Transverse colon (tissue), 4 donors: Measurements from ENCODE around the gene CD70. TPM values are rescaled to one million over a fixed set of nuclear protein-coding genes. Genes with fewer than 3 reads are reported as not detected.
"Not testable (repeated sequence)": the region's sequence is repeated elsewhere in the genome, so short reads cannot be mapped to it uniquely, and the experiment has no call there.

Experiments
- DNase-seq: peaks from one replicate; pipeline ENCODE4 v3.0.0-alpha.2; 2019
- H3K27ac ChIP-seq, 4 donors: fragments of 200-600 bp; sonication (generic); 2 replicates each; pipeline ENCODE4 v1.5.1; 2016 to 2018; ENCODE audit warnings: inconsistent platforms in 4 of 4
- H3K27me3 ChIP-seq: fragments of 200-600 bp; sonication (generic); 2 replicates; pipeline ENCODE4 v1.5.1; 2017; ENCODE audit warnings: inconsistent platforms
- H3K36me3 ChIP-seq, 4 donors: fragments of 200-600 bp; sonication (generic); 2 replicates each; pipeline ENCODE4 v1.5.1; 2017 to 2019; ENCODE audit warnings: inconsistent platforms in 4 of 4
- H3K4me1 ChIP-seq, 4 donors: fragments of 200-600 bp; sonication (generic); 2 replicates each; pipeline ENCODE4 v1.5.1; 2017 to 2020; ENCODE audit warnings: inconsistent platforms in 4 of 4
- H3K4me3 ChIP-seq, 4 donors: fragments of 200-600 bp; sonication (generic); 1 replicate in 1 of 4; 2 replicates in 3 of 4; pipeline versions ENCODE4 v1.5.1 to v1.6.1; 2017 to 2019; ENCODE audit warnings: inconsistent platforms in 4 of 4
- H3K9me3 ChIP-seq, 2 donors: fragments of 200-600 bp; sonication (generic); 2 replicates each; pipeline ENCODE4 v1.5.1; 2017 to 2019; ENCODE audit warnings: inconsistent platforms in 2 of 2
- CTCF ChIP-seq, 5 experiments: fragments of 200-600 bp in 3 of 5; fragments of 450-650 bp in 2 of 5; sonication (generic) in 3 of 5; IDR thresholded peaks; 1 replicate in 2 of 5; 2 replicates in 3 of 5; pipeline ENCODE4 v1.5.1; 2016 to 2017; ENCODE audit warnings: antibody characterized with exemption in 5 of 5, inconsistent platforms in 3 of 5, mild to moderate bottlenecking in 2 of 5, moderate library complexity in 1 of 5
- EP300 ChIP-seq: sonication (generic); formaldehyde crosslinking; IDR thresholded peaks from one replicate; pipeline ENCODE4 v1.6.1; 2017; ENCODE audit warnings: antibody characterized with exemption, low read depth
- POLR2A ChIP-seq: fragments of 450-650 bp; IDR thresholded peaks from one replicate; pipeline ENCODE4 v1.6.1; 2016; ENCODE audit warnings: antibody characterized with exemption, mild to moderate bottlenecking, moderate library complexity
- POLR2AphosphoS5 ChIP-seq, 3 donors: sonication (generic); formaldehyde crosslinking; IDR thresholded peaks; one replicate each; pipeline ENCODE4 v1.6.1; 2016; ENCODE audit warnings: antibody characterized with exemption in 3 of 3
- WGBS, 2 donors: methylation state at CpG; one replicate each; pipeline ENCODE4 v1.1.5; 2018; ENCODE audit warnings: low coverage in 1 of 2; 5-methylcytosine and 5-hydroxymethylcytosine counted together
- in situ Hi-C, 4 donors: fragments of 200-750 bp; cut with MboI; loops; one replicate each; pipeline versions ENCODE4 v1.15.0 to v1.15.1; 2017; ENCODE audit warnings: low sequenced_read_pairs in 3 of 4, low pct_ligation_motif_present in 1 of 4, low pct_unique_long_range_greater_than_20kb in 1 of 4
- intact Hi-C: fragments of 100-400 bp; cut with DNase I; formaldehyde crosslinking; loops from one replicate; pipeline ENCODE4 v1.15.1; 2023; ENCODE audit warnings: low total_unique reads
- total RNA-seq, 4 donors: library from RNA; depleted of rRNA; stranded (reverse); fragments of >200 nt; gene quantifications; one replicate each; pipeline ENCODE4 v1.1.0, GENCODE V29; 2016

The CD70 gene
- total RNA-seq, 4 donors from 2014 or later = not detected

GRCh38 chr19:6613711-6614110, 22.8 kb upstream of the CD70 start:
- WGBS, 2 donors = 68 to 74% methylated on average over 5 to 6 of the region's 6 CpGs
- in situ Hi-C loops (no loop called here), intact Hi-C loops (no loop called here)

GRCh38 chr19:6610934-6611852, 20.2 kb upstream of the CD70 start:
- TF ChIP-seq POLR2AphosphoS5 (IDR thresholded peaks at IDR 0.05) (no peak), EP300 (no peak), CTCF (IDR thresholded peaks at IDR 0.05) (no peak), POLR2A (no peak)
- in situ Hi-C loops = no loop called here
- H3K9me3 ChIP-seq = no peaks in the 10 kb centered on the region
- H3K27ac ChIP-seq = no peak overlapping the region
- no peak overlapping the region for H3K4me3 ChIP-seq
- no peak for DNase-seq
- 25 to 37% methylated on average over 2 to 7 of the region's 7 CpGs for WGBS, 2 donors
- H3K27me3 ChIP-seq = peaks cover 60% of the 10 kb centered on the region
- H3K36me3 ChIP-seq = no peaks in the 10 kb centered on the region
- H3K4me1 ChIP-seq = no peaks in the 10 kb centered on the region
- intact Hi-C loops = no loop called here

More at GRCh38 chr19:6613711-6614110, 22.8 kb upstream of the CD70 start:
- no peak overlapping the region for H3K27ac ChIP-seq
- H3K4me1 ChIP-seq = no peaks in the 10 kb centered on the region
- H3K4me3 ChIP-seq = no peak overlapping the region
- H3K27me3 ChIP-seq = peaks cover 51% of the 10 kb centered on the region
- TF ChIP-seq POLR2AphosphoS5 (IDR thresholded peaks at IDR 0.05) (no peak), POLR2A (no peak), EP300 (no peak), CTCF (IDR thresholded peaks at IDR 0.05) (no peak)
- H3K9me3 ChIP-seq = no peaks in the 10 kb centered on the region
- DNase-seq = no peak
- no peaks in the 10 kb centered on the region for H3K36me3 ChIP-seq

GRCh38 chr19:6608940-6609339, 18.0 kb upstream of the CD70 start:
- no peak overlapping the region for H3K4me3 ChIP-seq
- H3K9me3 ChIP-seq = no peaks in the 10 kb centered on the region
- 52 to 54% methylated on average over 2 to 5 of the region's 5 CpGs for WGBS, 2 donors
- H3K27ac ChIP-seq = no peak overlapping the region
- no peaks in the 10 kb centered on the region for H3K36me3 ChIP-seq
- no peaks in the 10 kb centered on the region for H3K4me1 ChIP-seq
- H3K27me3 ChIP-seq = peaks cover 52% of the 10 kb centered on the region
- in situ Hi-C loops = no loop called here
- TF ChIP-seq EP300 = no peak
- no peak for TF ChIP-seq POLR2A
- TF ChIP-seq CTCF (IDR thresholded peaks at IDR 0.05) = no peak
- TF ChIP-seq POLR2AphosphoS5 (IDR thresholded peaks at IDR 0.05) = no peak
- DNase-seq = no peak
- intact Hi-C loops = no loop called here

GRCh38 chr19:6608146-6608545, 17.2 kb upstream of the CD70 start:
- H3K36me3 ChIP-seq, intact Hi-C loops, H3K9me3 ChIP-seq, H3K4me1 ChIP-seq, DNase-seq, H3K27ac ChIP-seq, in situ Hi-C loops, H3K4me3 ChIP-seq: not testable (repeated sequence)
- WGBS, 2 donors = 86 to 92% methylated on average over 4 to 9 of the region's 9 CpGs
- H3K27me3 ChIP-seq = peaks cover 49% of the 10 kb centered on the region

GRCh38 chr19:6606276-6607070, 15.5 kb upstream of the CD70 start:
- H3K27ac ChIP-seq, H3K9me3 ChIP-seq, H3K4me1 ChIP-seq, intact Hi-C loops, in situ Hi-C loops, DNase-seq, H3K36me3 ChIP-seq, H3K4me3 ChIP-seq: not testable (repeated sequence)
- H3K27me3 ChIP-seq = peaks cover 36% of the 10 kb centered on the region
- WGBS, 2 donors = 78 to 93% methylated on average over 5 to 11 of the region's 11 CpGs
